Chondrocyte (in vitro differentiated cells): Measurements from ENCODE around the gene NETO2. TPM values are rescaled to one million over a fixed set of nuclear protein-coding genes. Genes with fewer than 3 reads are reported as not detected.

Experiments
- DNase-seq: peaks from one replicate; pipeline ENCODE4 v3.0.0; 2021; ENCODE audit warnings: mixed read lengths, low spot score
- H3K27ac Mint-ChIP-seq: one replicate; pipeline ENCODE4 v1.8.0; 2021; ENCODE audit warnings: mild to moderate bottlenecking, moderate library complexity, mixed read lengths; ENCODE audit not compliant: unreplicated experiment
- H3K27me3 Mint-ChIP-seq: 2 replicates; pipeline ENCODE4 v1.8.0; 2021; ENCODE audit warnings: low read depth, mixed read lengths
- H3K36me3 Mint-ChIP-seq: 2 replicates; pipeline ENCODE4 v1.8.0; 2021; ENCODE audit warnings: low read depth, mixed read lengths
- H3K4me1 Mint-ChIP-seq: 2 replicates; pipeline ENCODE4 v1.8.0; 2021; ENCODE audit warnings: low read depth, mild to moderate bottlenecking, mixed read lengths
- H3K4me3 Mint-ChIP-seq: one replicate; pipeline ENCODE4 v1.8.0; 2021; ENCODE audit warnings: mild to moderate bottlenecking, moderate library complexity, mixed read lengths; ENCODE audit not compliant: unreplicated experiment
- H3K9me3 Mint-ChIP-seq: 2 replicates; pipeline ENCODE4 v1.8.0; 2021; ENCODE audit warnings: low read depth, mixed read lengths
- CTCF ChIP-seq: fragments of 200-600 bp; sonication (generic); IDR thresholded peaks from 2 replicates; pipeline ENCODE4 v1.5.0; 2021; ENCODE audit warnings: antibody characterized with exemption, mild to moderate bottlenecking, moderate library complexity
- total RNA-seq: library from RNA; stranded (reverse); gene quantifications from 3 replicates; pipeline ENCODE4 v1.2.1, GENCODE V29; 2021

Gene NETO2
- total RNA-seq, 1 donor from 2014 or later: 9.0 TPM

- Mint-ChIP-seq H3K27ac (no peak overlapping the region), H3K9me3 (no peaks in the 10 kb centered on the region), H3K36me3 (no peaks in the 10 kb centered on the region), H3K4me1 (no peaks in the 10 kb centered on the region), H3K4me3 (no peak overlapping the region), H3K27me3 (peaks cover 10% of the 10 kb centered on the region)
- no peak for TF ChIP-seq CTCF
- DNase-seq: no peak
These were observed 96.8 kb downstream of the NETO2 start for GRCh38 chr16:47046726-47047523.

- DNase-seq: no peak
- Mint-ChIP-seq H3K4me1 (no peaks in the 10 kb centered on the region), H3K27me3 (peaks cover 10% of the 10 kb centered on the region), H3K4me3 (no peak overlapping the region), H3K27ac (no peak overlapping the region), H3K36me3 (no peaks in the 10 kb centered on the region), H3K9me3 (no peaks in the 10 kb centered on the region)
- TF ChIP-seq CTCF: no peak
These were observed 98.3 kb downstream of the NETO2 start for GRCh38 chr16:47045459-47045858.

GRCh38 chr16:47045023-47045422 is 98.7 kb downstream of the NETO2 start:
- no peak overlapping the region for H3K27ac Mint-ChIP-seq
- no peaks in the 10 kb centered on the region for H3K9me3 Mint-ChIP-seq
- DNase-seq: no peak
- no peaks in the 10 kb centered on the region for H3K36me3 Mint-ChIP-seq
- H3K4me3 Mint-ChIP-seq: no peak overlapping the region
- TF ChIP-seq CTCF: peak; percentile 24
- H3K4me1 Mint-ChIP-seq: no peaks in the 10 kb centered on the region
- peaks cover 8% of the 10 kb centered on the region for H3K27me3 Mint-ChIP-seq

- no peak overlapping the region for H3K4me3 Mint-ChIP-seq
- peaks cover 6% of the 10 kb centered on the region for H3K27me3 Mint-ChIP-seq
- no peak overlapping the region for H3K27ac Mint-ChIP-seq
- no peak for TF ChIP-seq CTCF
- no peaks in the 10 kb centered on the region for H3K36me3 Mint-ChIP-seq
- no peaks in the 10 kb centered on the region for H3K9me3 Mint-ChIP-seq
- H3K4me1 Mint-ChIP-seq: no peaks in the 10 kb centered on the region
- DNase-seq: no peak
These were observed 99.6 kb downstream of the NETO2 start for GRCh38 chr16:47043970-47044684.

- Mint-ChIP-seq H3K4me3 (no peak overlapping the region), H3K27ac (no peak overlapping the region), H3K9me3 (no peaks in the 10 kb centered on the region), H3K36me3 (no peaks in the 10 kb centered on the region), H3K4me1 (no peaks in the 10 kb centered on the region), H3K27me3 (peaks cover 3% of the 10 kb centered on the region)
- no peak for DNase-seq
- no peak for TF ChIP-seq CTCF
These were observed 100.5 kb downstream of the NETO2 start for GRCh38 chr16:47043200-47043599.
